SU-DHL-6 (cell line): ENCODE results near the gene GAPVD1.

Experiments
- H2AFZ ChIP-seq: fragments of 200-600 bp; sonication (generic); 2 replicates; pipeline ENCODE4 v1.6.1; 2014; ENCODE audit warnings: low read depth, mild to moderate bottlenecking, moderate library complexity, mixed read lengths, antibody characterized with exemption, low read length; ENCODE audit not compliant: severe bottlenecking
- H3F3A ChIP-seq: fragments of 200-600 bp; shearing (Covaris generic); 2 replicates; pipeline ENCODE4 v1.6.0; 2016; ENCODE audit warnings: antibody characterized with exemption, mild to moderate bottlenecking; ENCODE audit not compliant: insufficient read depth
- H3K27ac ChIP-seq: fragments of 200-600 bp; sonication (generic); 2 replicates; pipeline ENCODE4 v1.5.1; 2016; ENCODE audit warnings: low read depth, mild to moderate bottlenecking, low read length, moderate library complexity, mixed read lengths
- H3K27me3 ChIP-seq: fragments of 200-600 bp; sonication (generic), shearing (Covaris generic); 2 replicates; pipeline ENCODE4 v1.6.0; 2014; ENCODE audit warnings: mild to moderate bottlenecking, low read length
- H3K36me3 ChIP-seq: fragments of 200-600 bp; sonication (generic); 2 replicates; pipeline ENCODE4 v1.6.1; 2014; ENCODE audit warnings: mild to moderate bottlenecking, low read length, mixed read lengths
- H3K4me2 ChIP-seq: fragments of 300-600, 200-600 bp; shearing (Covaris generic), sonication (generic); 2 replicates; pipeline ENCODE4 v1.6.0; 2014; ENCODE audit warnings: low read length, low read depth, mild to moderate bottlenecking; ENCODE audit not compliant: poor library complexity, severe bottlenecking
- H3K4me3 ChIP-seq: fragments of 200-600 bp; sonication (generic); 2 replicates; pipeline ENCODE4 v1.5.1; 2014; ENCODE audit warnings: antibody characterized with exemption, low read length, mild to moderate bottlenecking, mixed read lengths; ENCODE audit not compliant: insufficient read depth, poor library complexity, severe bottlenecking
- H3K79me2 ChIP-seq: fragments of 200-600 bp; sonication (generic); 2 replicates; pipeline ENCODE4 v1.6.1; 2014; ENCODE audit warnings: mild to moderate bottlenecking, low read length, moderate library complexity; ENCODE audit not compliant: insufficient read depth
- H3K9ac ChIP-seq: fragments of 200-600 bp; sonication (generic); 2 replicates; pipeline ENCODE4 v1.7.0; 2014; ENCODE audit warnings: mild to moderate bottlenecking, low read length
- H3K9me2 ChIP-seq: fragments of 200-600 bp; sonication (generic); replicated peaks from 2 replicates; pipeline ENCODE4 v1.6.1; 2014; ENCODE audit warnings: low read length; ENCODE audit not compliant: insufficient read depth
- H3K9me3 ChIP-seq: fragments of 200-600 bp; sonication (generic); 2 replicates; pipeline ENCODE4 v1.6.1; 2014; ENCODE audit warnings: low read length, mixed read lengths; ENCODE audit not compliant: insufficient read depth
- H4K20me1 ChIP-seq: fragments of 200-600 bp; sonication (generic); 2 replicates; pipeline ENCODE4 v1.6.1; 2014; ENCODE audit warnings: low read depth, mild to moderate bottlenecking, antibody characterized with exemption, low read length, moderate library complexity, mixed read lengths
- EZH2phosphoT487 ChIP-seq: fragments of 200-600 bp; sonication (generic), shearing (Covaris generic); conservative IDR thresholded peaks from 2 replicates; pipeline ENCODE4 v1.6.1; 2018; ENCODE audit warnings: mild to moderate bottlenecking, antibody characterized with exemption, low read length, moderate library complexity, mixed read lengths
- TF ChIP-seq, protein P1 (sequence below): fragments of 200-600 bp; sonication (generic); IDR thresholded peaks from one replicate; pipeline ENCODE4 v1.5.1; 2017; ENCODE audit warnings: antibody characterized with exemption, mild to moderate bottlenecking, low read length, moderate library complexity; ENCODE audit not compliant: insufficient read depth, poor library complexity, severe bottlenecking

Gene GAPVD1

DNA sequence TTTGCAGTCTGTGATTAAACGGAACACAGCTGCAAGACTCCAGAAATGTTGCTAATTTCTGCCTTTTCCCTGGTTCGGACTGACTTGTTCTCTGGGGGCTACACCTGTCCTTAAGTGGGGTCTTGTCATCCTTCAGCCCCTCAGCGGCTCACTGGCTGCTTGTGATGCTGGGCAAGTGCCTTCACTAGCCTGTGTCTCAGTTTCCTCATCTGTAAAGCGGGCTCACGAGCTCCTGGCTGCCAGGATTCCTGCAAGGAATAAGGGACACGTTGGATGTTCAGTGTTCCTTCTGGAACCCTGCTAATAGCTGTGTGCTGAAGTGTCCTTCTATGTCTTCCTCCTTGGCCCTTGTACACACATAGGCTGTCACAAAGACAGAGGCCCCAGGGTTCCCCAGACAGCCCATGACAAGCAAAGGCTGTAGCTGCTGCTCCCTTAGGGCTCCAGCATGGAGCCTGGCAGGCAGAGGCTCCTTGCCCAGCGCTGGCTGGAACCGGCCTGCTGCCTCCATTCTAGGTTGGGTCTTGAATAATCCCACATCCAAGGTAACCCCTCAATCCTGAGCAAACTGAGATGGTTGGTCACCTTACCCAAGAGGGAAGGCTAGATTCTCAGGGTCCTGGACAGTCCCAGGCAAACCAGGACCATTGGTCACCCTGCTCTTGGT, 116.1 kb downstream of the GAPVD1 start:
- Histone ChIP-seq H3K27ac (no peak overlapping the region), H3K4me3 (no peak overlapping the region), H4K20me1 (no peaks in the 10 kb centered on the region), H3K4me2 (no peak overlapping the region), H3K27me3 (no peaks in the 10 kb centered on the region), H3K79me2 (no peaks in the 10 kb centered on the region), H3K36me3 (no peaks in the 10 kb centered on the region), H3K9ac (no peak overlapping the region), H3K9me3 (no peaks in the 10 kb centered on the region), H2AFZ (no peak overlapping the region), H3K9me2 (no peaks in the 10 kb centered on the region), H3F3A (no peaks in the 10 kb centered on the region)
- TF ChIP-seq, protein P1, sequence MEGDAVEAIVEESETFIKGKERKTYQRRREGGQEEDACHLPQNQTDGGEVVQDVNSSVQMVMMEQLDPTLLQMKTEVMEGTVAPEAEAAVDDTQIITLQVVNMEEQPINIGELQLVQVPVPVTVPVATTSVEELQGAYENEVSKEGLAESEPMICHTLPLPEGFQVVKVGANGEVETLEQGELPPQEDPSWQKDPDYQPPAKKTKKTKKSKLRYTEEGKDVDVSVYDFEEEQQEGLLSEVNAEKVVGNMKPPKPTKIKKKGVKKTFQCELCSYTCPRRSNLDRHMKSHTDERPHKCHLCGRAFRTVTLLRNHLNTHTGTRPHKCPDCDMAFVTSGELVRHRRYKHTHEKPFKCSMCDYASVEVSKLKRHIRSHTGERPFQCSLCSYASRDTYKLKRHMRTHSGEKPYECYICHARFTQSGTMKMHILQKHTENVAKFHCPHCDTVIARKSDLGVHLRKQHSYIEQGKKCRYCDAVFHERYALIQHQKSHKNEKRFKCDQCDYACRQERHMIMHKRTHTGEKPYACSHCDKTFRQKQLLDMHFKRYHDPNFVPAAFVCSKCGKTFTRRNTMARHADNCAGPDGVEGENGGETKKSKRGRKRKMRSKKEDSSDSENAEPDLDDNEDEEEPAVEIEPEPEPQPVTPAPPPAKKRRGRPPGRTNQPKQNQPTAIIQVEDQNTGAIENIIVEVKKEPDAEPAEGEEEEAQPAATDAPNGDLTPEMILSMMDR, result no peak
- TF ChIP-seq EZH2phosphoT487, result no peak

DNA sequence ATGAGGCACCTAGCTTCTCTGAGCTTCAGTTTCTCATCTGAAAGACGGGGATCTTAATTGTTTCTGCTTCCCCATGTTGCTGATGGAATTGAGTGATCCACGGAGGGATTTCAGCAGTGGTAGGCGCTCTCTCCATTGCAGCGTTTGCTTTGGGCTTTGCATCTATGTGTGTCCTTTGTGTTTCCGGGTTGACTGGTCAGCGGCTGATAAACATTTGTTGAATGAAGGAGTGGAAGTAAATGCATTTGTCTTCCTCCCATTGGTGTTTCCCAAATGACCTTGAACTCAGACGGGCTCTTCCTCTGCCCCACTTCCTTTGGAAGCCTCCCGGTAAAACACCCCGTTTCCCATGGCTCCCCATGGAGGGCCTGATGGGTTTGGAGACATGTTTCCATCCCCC, 117.2 kb downstream of the GAPVD1 start:
- H3K27ac ChIP-seq, result no peak overlapping the region
- H2AFZ ChIP-seq, result no peak overlapping the region
- H3K4me3 ChIP-seq, result no peak overlapping the region
- H3K4me2 ChIP-seq, result no peak overlapping the region
- no peaks in the 10 kb centered on the region for H3F3A ChIP-seq
- H3K9ac ChIP-seq, result no peak overlapping the region
- TF ChIP-seq, protein P1, result no peak
- TF ChIP-seq EZH2phosphoT487, result no peak
- no peaks in the 10 kb centered on the region for H3K36me3 ChIP-seq
- no peaks in the 10 kb centered on the region for H3K9me3 ChIP-seq
- H4K20me1 ChIP-seq, result no peaks in the 10 kb centered on the region
- no peaks in the 10 kb centered on the region for H3K27me3 ChIP-seq
- no peaks in the 10 kb centered on the region for H3K9me2 ChIP-seq
- no peaks in the 10 kb centered on the region for H3K79me2 ChIP-seq

DNA sequence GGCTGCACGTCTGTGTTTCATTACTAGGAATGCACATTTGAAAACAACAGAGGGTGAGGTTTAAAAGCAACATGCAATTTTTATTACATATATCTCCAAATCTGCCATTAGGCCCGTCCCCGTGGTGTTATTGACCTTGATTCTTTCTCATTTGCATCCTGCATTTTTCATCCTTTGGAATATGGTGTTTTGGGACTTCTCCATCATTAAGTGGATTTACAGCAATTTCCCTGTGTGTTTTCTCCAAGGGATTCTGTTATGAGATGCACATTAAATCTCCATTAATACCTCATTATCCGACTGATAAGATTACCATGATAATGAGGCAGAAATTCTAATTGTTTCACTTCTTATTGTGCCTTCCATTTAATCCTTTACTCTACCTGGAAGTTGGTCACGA, 117.6 kb downstream of the GAPVD1 start:
- no peaks in the 10 kb centered on the region for H4K20me1 ChIP-seq
- no peak overlapping the region for H3K4me3 ChIP-seq
- H2AFZ ChIP-seq, result no peak overlapping the region
- no peaks in the 10 kb centered on the region for H3K79me2 ChIP-seq
- H3K9me2 ChIP-seq, result no peaks in the 10 kb centered on the region
- H3F3A ChIP-seq, result no peaks in the 10 kb centered on the region
- H3K27me3 ChIP-seq, result no peaks in the 10 kb centered on the region
- H3K36me3 ChIP-seq, result no peaks in the 10 kb centered on the region
- no peak overlapping the region for H3K9ac ChIP-seq
- TF ChIP-seq EZH2phosphoT487, result no peak
- TF ChIP-seq, protein P1, result no peak
- no peaks in the 10 kb centered on the region for H3K9me3 ChIP-seq
- no peak overlapping the region for H3K4me2 ChIP-seq
- no peak overlapping the region for H3K27ac ChIP-seq
